HFFc6 (cell line): ENCODE results near the gene EVA1A. TPM values are rescaled to one million over a fixed set of nuclear protein-coding genes. Genes with fewer than 3 reads are reported as not detected.
A peak's percentile ranks its signal among the peaks of the same experiment; 100 is the strongest.

Experiments
- DNase-seq: peaks from one replicate; pipeline ENCODE4 v3.0.0-alpha.2; 2018
- H3K27ac Mint-ChIP-seq: 2 replicates; pipeline ENCODE4 v1.8.0; 2020; ENCODE audit warnings: mild to moderate bottlenecking, mixed read lengths
- H3K27me3 Mint-ChIP-seq: 2 replicates; pipeline ENCODE4 v1.8.0; 2021; ENCODE audit warnings: mild to moderate bottlenecking, moderate library complexity, mixed read lengths; ENCODE audit not compliant: insufficient read depth
- H3K36me3 Mint-ChIP-seq: 2 replicates; pipeline ENCODE4 v1.8.0; 2021; ENCODE audit warnings: low read depth, mixed read lengths
- H3K4me1 Mint-ChIP-seq: 2 replicates; pipeline ENCODE4 v1.8.0; 2020; ENCODE audit warnings: low read depth, mixed read lengths
- H3K4me3 Mint-ChIP-seq: 2 replicates; pipeline ENCODE4 v1.8.0; 2020; ENCODE audit warnings: mild to moderate bottlenecking, moderate library complexity, mixed read lengths
- H3K9me3 Mint-ChIP-seq: 2 replicates; pipeline ENCODE4 v1.8.0; 2020; ENCODE audit warnings: mild to moderate bottlenecking, mixed read lengths
- total RNA-seq, 6 experiments: library from RNA; stranded (reverse); fragmentation: NEBNext Ultra II Directional; extraction: Animal tissue kit (Norgen Biotek cat#: 25700); gene quantifications; 2 replicates in 1 of 6; 3 replicates in 5 of 6; pipeline ENCODE4 v1.2.3, GENCODE V29; 2021
- TF ChIP-seq, protein P1 (sequence below): fragments of 200-600 bp; sonication (generic); IDR thresholded peaks from 2 replicates; pipeline ENCODE4 v1.5.0; 2021; ENCODE audit warnings: antibody characterized with exemption, mild to moderate bottlenecking

EVA1A gene
- total RNA-seq, 6 experiments from 2014 or later, result 61.7 to 75.2 (median 68.8) TPM

DNA sequence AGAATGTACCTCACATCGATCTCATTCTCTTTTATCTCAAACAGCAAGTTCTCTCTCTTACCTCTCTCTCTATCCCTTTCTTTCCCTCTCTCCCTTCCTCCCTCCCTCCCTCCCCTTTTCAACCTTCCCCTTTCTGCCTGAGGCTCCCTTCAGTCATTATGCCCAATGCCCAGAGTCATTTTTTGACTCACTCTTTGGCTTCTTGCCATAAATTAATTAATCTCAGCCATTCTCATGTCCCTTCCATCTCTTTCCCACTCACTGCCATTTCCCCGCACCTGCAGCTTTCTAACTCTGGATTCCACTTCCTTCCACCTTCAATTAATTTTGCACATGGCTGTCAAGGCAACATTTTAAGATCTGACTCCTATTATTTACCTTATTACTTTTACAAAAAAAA lies 60.1 kb downstream of the EVA1A start:
- Mint-ChIP-seq H3K4me3 (peak overlapping the region; percentile 19; the same call in 1 of the 2 replicates), H3K4me1 (peaks cover 91% of the 10 kb centered on the region), H3K36me3 (peaks cover 53% of the 10 kb centered on the region), H3K9me3 (no peaks in the 10 kb centered on the region), H3K27me3 (no peaks in the 10 kb centered on the region), H3K27ac (peak overlapping the region; percentile 19; the same call in 1 of the 2 replicates)
- peak; percentile 51 for DNase-seq
- TF ChIP-seq, protein P1, sequence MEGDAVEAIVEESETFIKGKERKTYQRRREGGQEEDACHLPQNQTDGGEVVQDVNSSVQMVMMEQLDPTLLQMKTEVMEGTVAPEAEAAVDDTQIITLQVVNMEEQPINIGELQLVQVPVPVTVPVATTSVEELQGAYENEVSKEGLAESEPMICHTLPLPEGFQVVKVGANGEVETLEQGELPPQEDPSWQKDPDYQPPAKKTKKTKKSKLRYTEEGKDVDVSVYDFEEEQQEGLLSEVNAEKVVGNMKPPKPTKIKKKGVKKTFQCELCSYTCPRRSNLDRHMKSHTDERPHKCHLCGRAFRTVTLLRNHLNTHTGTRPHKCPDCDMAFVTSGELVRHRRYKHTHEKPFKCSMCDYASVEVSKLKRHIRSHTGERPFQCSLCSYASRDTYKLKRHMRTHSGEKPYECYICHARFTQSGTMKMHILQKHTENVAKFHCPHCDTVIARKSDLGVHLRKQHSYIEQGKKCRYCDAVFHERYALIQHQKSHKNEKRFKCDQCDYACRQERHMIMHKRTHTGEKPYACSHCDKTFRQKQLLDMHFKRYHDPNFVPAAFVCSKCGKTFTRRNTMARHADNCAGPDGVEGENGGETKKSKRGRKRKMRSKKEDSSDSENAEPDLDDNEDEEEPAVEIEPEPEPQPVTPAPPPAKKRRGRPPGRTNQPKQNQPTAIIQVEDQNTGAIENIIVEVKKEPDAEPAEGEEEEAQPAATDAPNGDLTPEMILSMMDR, result no peak

DNA sequence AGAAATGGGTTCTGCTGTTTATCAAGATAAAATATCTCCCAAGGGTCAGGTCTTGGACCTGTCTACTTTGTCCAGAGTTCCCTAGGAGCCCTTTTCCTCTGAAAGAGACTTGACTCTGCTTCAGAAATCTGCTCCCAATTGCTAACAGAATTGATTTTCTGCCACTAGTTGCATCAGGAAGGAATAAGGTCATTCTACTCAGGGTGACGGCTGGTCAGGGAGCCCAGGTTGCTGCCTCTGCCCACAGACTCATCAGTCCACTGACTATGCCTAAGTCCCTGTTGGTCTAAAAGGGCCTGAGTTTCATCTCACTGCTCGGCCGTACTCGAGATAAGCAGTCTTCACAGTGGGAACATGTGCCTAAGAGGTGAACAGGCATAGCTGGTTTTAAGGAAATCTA lies 61.2 kb downstream of the EVA1A start:
- H3K4me1 Mint-ChIP-seq, result peaks cover 100% of the 10 kb centered on the region
- no peaks in the 10 kb centered on the region for H3K27me3 Mint-ChIP-seq
- no peak overlapping the region for H3K27ac Mint-ChIP-seq
- TF ChIP-seq, protein P1, result no peak
- H3K9me3 Mint-ChIP-seq, result no peaks in the 10 kb centered on the region
- H3K36me3 Mint-ChIP-seq, result peaks cover 56% of the 10 kb centered on the region
- no peak for DNase-seq
- H3K4me3 Mint-ChIP-seq, result no peak overlapping the region

DNA sequence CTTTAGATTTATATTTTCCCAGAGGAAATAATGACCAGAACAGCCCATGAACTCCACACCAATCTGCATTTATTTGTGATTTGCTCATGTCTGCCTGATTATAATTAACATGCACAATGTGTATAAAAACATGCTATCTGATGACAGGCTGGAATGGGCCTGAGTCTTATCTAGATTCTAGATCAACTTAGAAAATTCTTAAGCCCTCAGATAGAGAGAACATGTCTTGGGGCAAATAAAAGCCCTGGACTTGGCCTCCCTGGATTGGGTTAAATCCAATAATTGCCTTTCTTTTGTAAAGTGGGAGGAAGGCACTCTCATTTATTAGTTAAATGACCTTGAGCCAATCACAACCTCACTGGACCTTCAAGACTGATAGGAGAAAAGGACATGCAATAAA lies 61.8 kb downstream of the EVA1A start:
- no peak for DNase-seq
- Mint-ChIP-seq H3K27me3 (no peaks in the 10 kb centered on the region), H3K4me1 (peaks cover 99% of the 10 kb centered on the region), H3K9me3 (no peaks in the 10 kb centered on the region), H3K27ac (peak overlapping the region; percentile 30), H3K4me3 (no peak overlapping the region), H3K36me3 (peaks cover 59% of the 10 kb centered on the region)
- TF ChIP-seq, protein P1, result no peak

DNA sequence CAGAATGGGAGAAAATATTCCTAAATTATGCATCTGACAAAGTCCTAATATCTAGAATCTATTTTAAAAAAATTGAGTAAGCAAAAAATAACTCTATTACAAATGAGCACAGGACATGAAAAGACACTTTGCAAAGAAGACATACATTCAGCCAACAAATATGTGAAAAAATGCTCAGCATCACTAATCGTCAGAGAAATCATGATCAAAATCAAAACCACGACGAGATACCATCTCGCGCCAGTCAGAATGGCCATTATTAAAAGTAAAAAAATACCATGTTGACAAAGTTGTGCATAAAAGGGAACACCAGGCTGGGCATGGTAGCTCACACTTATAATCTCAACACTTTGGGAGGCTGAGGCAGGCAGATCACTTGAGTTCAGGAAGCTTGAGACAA lies 63.5 kb downstream of the EVA1A start:
- TF ChIP-seq, protein P1, result no peak
- no peaks in the 10 kb centered on the region for H3K9me3 Mint-ChIP-seq
- DNase-seq, result peak; percentile 36
- peaks cover 83% of the 10 kb centered on the region for H3K4me1 Mint-ChIP-seq
- H3K27me3 Mint-ChIP-seq, result no peaks in the 10 kb centered on the region
- peak overlapping the region; percentile 47 for H3K27ac Mint-ChIP-seq
- peaks cover 56% of the 10 kb centered on the region for H3K36me3 Mint-ChIP-seq
- peak overlapping the region; percentile 33 for H3K4me3 Mint-ChIP-seq

DNA sequence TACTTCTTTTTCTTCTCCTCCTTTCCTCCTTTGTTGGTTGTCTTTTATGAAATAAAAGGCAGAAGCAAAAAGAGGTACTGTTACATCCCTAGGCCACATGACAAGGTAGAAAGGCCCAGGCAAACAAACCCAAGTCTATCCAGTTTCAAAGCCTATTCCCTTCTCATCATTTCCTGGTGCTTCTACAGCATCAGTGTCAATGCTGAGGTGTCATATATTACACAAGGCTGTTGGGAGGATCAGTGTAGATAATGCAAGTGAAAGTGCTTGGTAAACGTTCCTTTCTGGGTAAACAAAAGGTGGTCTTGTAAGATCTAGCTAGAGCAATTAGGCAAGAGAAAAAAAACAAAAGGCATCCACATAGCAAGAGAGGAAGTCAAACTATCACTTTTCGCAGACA lies 64.9 kb downstream of the EVA1A start:
- no peak overlapping the region for H3K27ac Mint-ChIP-seq
- H3K4me3 Mint-ChIP-seq, result no peak overlapping the region; the same call in 1 of the 2 replicates
- peaks cover 51% of the 10 kb centered on the region for H3K36me3 Mint-ChIP-seq
- no peaks in the 10 kb centered on the region for H3K27me3 Mint-ChIP-seq
- TF ChIP-seq, protein P1, result no peak
- no peak for DNase-seq
- peaks cover 69% of the 10 kb centered on the region for H3K4me1 Mint-ChIP-seq
- H3K9me3 Mint-ChIP-seq, result no peaks in the 10 kb centered on the region
